HepG2 (cell line): ENCODE measurements around the gene AGPAT2. TPM values are rescaled to one million over a fixed set of nuclear protein-coding genes. Genes with fewer than 3 reads are reported as not detected.
A peak's percentile ranks its signal among the peaks of the same experiment; 100 is the strongest.

Experiments used
- ADNP ChIP-seq: sonication (generic); formaldehyde crosslinking; IDR thresholded peaks from 2 replicates; pipeline ENCODE4 v1.4.0; 2020; ENCODE audit warnings: missing genetic modification reagents
- HDAC1 ChIP-seq: sonication (generic); formaldehyde crosslinking; IDR thresholded peaks from 2 replicates; pipeline ENCODE4 v1.5.1; 2020; ENCODE audit warnings: mild to moderate bottlenecking, missing genetic modification reagents
- KAT7 ChIP-seq: IDR thresholded peaks from 2 replicates; pipeline ENCODE4 v1.6.1; 2018; ENCODE audit warnings: borderline replicate concordance, missing compliant biosample characterization
- KDM5B ChIP-seq: sonication (generic); formaldehyde crosslinking; IDR thresholded peaks from 2 replicates; pipeline ENCODE4 v1.4.0; 2020; ENCODE audit warnings: missing genetic modification reagents, mild to moderate bottlenecking, borderline replicate concordance
- NFE2L1 ChIP-seq: sonication (generic); formaldehyde crosslinking; IDR thresholded peaks from 2 replicates; pipeline ENCODE4 v1.4.0; 2020; ENCODE audit warnings: missing genetic modification reagents, mild to moderate bottlenecking, borderline replicate concordance
- SETDB1 ChIP-seq: sonication (generic); formaldehyde crosslinking; IDR thresholded peaks from 2 replicates; pipeline ENCODE4 v1.5.1; 2020; ENCODE audit warnings: missing genetic modification reagents, mild to moderate bottlenecking, borderline replicate concordance
- ZEB1 ChIP-seq: IDR thresholded peaks from 2 replicates; pipeline ENCODE4 v1.6.1; 2012; ENCODE audit warnings: mild to moderate bottlenecking, low read depth, inconsistent platforms; ENCODE audit not compliant: insufficient replicate concordance
- ZFP90 ChIP-seq: sonication (generic); formaldehyde crosslinking; IDR thresholded peaks from 2 replicates; pipeline ENCODE4 v1.8.0; 2022; ENCODE audit warnings: missing genetic modification reagents, mild to moderate bottlenecking, inconsistent platforms, borderline replicate concordance
- ZNF441 ChIP-seq: sonication (generic); formaldehyde crosslinking; IDR thresholded peaks from 2 replicates; pipeline ENCODE4 v1.7.0; 2021; ENCODE audit warnings: missing genetic modification reagents, borderline replicate concordance
- polyA plus RNA-seq, 8 experiments: library from polyadenylated mRNA; depleted of rRNA in 3 of 8; stranded (reverse) in 7 of 8; unstranded in 1 of 8; fragments of >200 nt; fragmentation: Illumina TruSeq in 4 of 8; extraction: Trizol in 4 of 8; gene quantifications; 2 replicates each; pipeline versions ENCODE4 v1.2.1 to v1.2.3, GENCODE V29; 2011 to 2016; ENCODE audit warnings: low read depth in 4 of 8, missing spikeins in 1 of 8, mixed read lengths in 1 of 8; ENCODE audit not compliant: insufficient read depth in 1 of 8
- total RNA-seq, 5 experiments: library from RNA; depleted of rRNA; stranded (reverse); fragments of >200 nt; fragmentation: Illumina TruSeq; extraction: Trizol; gene quantifications; 2 replicates each; pipeline ENCODE4 v1.2.3, GENCODE V29; 2016; ENCODE audit warnings: low read depth in 1 of 5
- TF ChIP-seq, protein P1 (sequence below): sonication (generic); formaldehyde crosslinking; IDR thresholded peaks from 2 replicates; pipeline ENCODE4 v1.9.0; 2022; ENCODE audit warnings: missing genetic modification reagents, mild to moderate bottlenecking, borderline replicate concordance
- TF ChIP-seq, protein P2 (sequence below): sonication (generic); formaldehyde crosslinking; IDR thresholded peaks from 2 replicates; pipeline ENCODE4 v1.8.0; 2022; ENCODE audit warnings: missing genetic modification reagents, mild to moderate bottlenecking, moderate library complexity, borderline replicate concordance
- TF ChIP-seq, protein P3 (sequence below): sonication (generic); formaldehyde crosslinking; IDR thresholded peaks from 2 replicates; pipeline ENCODE4 v1.4.0; 2020; ENCODE audit warnings: missing genetic modification reagents, borderline replicate concordance
- TF ChIP-seq, protein P4 (sequence below): sonication (generic); formaldehyde crosslinking; conservative IDR thresholded peaks from 2 replicates; pipeline ENCODE4 v1.8.1; 2023; ENCODE audit warnings: missing genetic modification reagents
- TF ChIP-seq, protein P5 (sequence below): sonication (generic); formaldehyde crosslinking; IDR thresholded peaks from 2 replicates; pipeline ENCODE4 v1.4.0; 2020; ENCODE audit warnings: missing genetic modification reagents, borderline replicate concordance

AGPAT2 gene
- total and polyA plus RNA-seq, 2 of the 13 experiments (the other 11 are each of a cell fraction or from before 2014, with no cell fraction given) = 3.9 to 25.8 TPM

DNA sequence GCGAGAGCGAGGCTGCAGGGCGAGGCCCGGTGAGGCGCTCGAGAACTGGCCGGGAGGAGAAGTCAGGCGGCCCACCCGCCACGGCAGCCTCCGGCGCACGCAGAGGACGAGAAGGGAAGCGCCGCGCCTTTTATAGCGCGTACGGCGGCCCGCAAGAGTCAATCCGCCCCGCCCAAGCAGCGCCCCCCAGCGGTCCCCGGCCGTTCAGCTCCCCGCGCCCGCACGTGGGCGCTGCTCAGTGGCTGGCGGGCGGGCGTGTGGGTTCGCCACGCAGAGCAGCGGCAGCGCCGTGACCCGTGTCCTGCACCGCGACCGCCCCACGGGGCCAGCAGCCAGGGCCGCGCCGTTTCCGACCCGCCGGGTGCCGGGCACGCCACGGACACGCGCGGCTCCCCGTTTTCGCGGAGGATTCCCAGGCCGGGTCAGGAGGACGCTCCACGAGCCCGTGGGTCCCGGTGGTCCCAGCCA lies 40.9 kb upstream of the AGPAT2 start (continued):
- TF ChIP-seq, protein P1, sequence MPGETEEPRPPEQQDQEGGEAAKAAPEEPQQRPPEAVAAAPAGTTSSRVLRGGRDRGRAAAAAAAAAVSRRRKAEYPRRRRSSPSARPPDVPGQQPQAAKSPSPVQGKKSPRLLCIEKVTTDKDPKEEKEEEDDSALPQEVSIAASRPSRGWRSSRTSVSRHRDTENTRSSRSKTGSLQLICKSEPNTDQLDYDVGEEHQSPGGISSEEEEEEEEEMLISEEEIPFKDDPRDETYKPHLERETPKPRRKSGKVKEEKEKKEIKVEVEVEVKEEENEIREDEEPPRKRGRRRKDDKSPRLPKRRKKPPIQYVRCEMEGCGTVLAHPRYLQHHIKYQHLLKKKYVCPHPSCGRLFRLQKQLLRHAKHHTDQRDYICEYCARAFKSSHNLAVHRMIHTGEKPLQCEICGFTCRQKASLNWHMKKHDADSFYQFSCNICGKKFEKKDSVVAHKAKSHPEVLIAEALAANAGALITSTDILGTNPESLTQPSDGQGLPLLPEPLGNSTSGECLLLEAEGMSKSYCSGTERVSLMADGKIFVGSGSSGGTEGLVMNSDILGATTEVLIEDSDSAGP (CRISPR knock-in tag) = no peak
- TF ChIP-seq, protein P2, sequence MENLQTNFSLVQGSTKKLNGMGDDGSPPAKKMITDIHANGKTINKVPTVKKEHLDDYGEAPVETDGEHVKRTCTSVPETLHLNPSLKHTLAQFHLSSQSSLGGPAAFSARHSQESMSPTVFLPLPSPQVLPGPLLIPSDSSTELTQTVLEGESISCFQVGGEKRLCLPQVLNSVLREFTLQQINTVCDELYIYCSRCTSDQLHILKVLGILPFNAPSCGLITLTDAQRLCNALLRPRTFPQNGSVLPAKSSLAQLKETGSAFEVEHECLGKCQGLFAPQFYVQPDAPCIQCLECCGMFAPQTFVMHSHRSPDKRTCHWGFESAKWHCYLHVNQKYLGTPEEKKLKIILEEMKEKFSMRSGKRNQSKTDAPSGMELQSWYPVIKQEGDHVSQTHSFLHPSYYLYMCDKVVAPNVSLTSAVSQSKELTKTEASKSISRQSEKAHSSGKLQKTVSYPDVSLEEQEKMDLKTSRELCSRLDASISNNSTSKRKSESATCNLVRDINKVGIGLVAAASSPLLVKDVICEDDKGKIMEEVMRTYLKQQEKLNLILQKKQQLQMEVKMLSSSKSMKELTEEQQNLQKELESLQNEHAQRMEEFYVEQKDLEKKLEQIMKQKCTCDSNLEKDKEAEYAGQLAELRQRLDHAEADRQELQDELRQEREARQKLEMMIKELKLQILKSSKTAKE (CRISPR knock-in tag) = peak; percentile 35; the same call in 1 of the 2 replicates
- TF ChIP-seq ZEB1 (peak; percentile 59), SETDB1 (CRISPR knock-in tag) (no peak), ZFP90 (CRISPR knock-in tag) (peak; percentile 90), ZNF441 (CRISPR knock-in tag) (peak; percentile 83; the same call in 1 of the 2 replicates), KDM5B (CRISPR knock-in tag) (peak; percentile 92), HDAC1 (CRISPR knock-in tag) (peak; percentile 89), NFE2L1 (CRISPR knock-in tag) (no peak), KAT7 (CRISPR knock-in tag) (peak; percentile 91; the same call in 1 of the 2 replicates), ADNP (CRISPR knock-in tag) (peak; percentile 43; the same call in 1 of the 2 replicates)
- TF ChIP-seq, protein P3, sequence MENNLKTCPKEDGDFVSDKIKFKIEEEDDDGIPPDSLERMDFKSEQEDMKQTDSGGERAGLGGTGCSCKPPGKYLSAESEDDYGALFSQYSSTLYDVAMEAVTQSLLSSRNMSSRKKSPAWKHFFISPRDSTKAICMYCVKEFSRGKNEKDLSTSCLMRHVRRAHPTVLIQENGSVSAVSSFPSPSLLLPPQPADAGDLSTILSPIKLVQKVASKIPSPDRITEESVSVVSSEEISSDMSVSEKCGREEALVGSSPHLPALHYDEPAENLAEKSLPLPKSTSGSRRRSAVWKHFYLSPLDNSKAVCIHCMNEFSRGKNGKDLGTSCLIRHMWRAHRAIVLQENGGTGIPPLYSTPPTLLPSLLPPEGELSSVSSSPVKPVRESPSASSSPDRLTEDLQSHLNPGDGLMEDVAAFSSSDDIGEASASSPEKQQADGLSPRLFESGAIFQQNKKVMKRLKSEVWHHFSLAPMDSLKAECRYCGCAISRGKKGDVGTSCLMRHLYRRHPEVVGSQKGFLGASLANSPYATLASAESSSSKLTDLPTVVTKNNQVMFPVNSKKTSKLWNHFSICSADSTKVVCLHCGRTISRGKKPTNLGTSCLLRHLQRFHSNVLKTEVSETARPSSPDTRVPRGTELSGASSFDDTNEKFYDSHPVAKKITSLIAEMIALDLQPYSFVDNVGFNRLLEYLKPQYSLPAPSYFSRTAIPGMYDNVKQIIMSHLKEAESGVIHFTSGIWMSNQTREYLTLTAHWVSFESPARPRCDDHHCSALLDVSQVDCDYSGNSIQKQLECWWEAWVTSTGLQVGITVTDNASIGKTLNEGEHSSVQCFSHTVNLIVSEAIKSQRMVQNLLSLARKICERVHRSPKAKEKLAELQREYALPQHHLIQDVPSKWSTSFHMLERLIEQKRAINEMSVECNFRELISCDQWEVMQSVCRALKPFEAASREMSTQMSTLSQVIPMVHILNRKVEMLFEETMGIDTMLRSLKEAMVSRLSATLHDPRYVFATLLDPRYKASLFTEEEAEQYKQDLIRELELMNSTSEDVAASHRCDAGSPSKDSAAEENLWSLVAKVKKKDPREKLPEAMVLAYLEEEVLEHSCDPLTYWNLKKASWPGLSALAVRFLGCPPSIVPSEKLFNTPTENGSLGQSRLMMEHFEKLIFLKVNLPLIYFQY (CRISPR knock-in tag) = peak; percentile 56; the same call in 1 of the 2 replicates
- TF ChIP-seq, protein P4, sequence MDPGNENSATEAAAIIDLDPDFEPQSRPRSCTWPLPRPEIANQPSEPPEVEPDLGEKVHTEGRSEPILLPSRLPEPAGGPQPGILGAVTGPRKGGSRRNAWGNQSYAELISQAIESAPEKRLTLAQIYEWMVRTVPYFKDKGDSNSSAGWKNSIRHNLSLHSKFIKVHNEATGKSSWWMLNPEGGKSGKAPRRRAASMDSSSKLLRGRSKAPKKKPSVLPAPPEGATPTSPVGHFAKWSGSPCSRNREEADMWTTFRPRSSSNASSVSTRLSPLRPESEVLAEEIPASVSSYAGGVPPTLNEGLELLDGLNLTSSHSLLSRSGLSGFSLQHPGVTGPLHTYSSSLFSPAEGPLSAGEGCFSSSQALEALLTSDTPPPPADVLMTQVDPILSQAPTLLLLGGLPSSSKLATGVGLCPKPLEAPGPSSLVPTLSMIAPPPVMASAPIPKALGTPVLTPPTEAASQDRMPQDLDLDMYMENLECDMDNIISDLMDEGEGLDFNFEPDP (CRISPR knock-in tag) = no peak
- TF ChIP-seq, protein P5, sequence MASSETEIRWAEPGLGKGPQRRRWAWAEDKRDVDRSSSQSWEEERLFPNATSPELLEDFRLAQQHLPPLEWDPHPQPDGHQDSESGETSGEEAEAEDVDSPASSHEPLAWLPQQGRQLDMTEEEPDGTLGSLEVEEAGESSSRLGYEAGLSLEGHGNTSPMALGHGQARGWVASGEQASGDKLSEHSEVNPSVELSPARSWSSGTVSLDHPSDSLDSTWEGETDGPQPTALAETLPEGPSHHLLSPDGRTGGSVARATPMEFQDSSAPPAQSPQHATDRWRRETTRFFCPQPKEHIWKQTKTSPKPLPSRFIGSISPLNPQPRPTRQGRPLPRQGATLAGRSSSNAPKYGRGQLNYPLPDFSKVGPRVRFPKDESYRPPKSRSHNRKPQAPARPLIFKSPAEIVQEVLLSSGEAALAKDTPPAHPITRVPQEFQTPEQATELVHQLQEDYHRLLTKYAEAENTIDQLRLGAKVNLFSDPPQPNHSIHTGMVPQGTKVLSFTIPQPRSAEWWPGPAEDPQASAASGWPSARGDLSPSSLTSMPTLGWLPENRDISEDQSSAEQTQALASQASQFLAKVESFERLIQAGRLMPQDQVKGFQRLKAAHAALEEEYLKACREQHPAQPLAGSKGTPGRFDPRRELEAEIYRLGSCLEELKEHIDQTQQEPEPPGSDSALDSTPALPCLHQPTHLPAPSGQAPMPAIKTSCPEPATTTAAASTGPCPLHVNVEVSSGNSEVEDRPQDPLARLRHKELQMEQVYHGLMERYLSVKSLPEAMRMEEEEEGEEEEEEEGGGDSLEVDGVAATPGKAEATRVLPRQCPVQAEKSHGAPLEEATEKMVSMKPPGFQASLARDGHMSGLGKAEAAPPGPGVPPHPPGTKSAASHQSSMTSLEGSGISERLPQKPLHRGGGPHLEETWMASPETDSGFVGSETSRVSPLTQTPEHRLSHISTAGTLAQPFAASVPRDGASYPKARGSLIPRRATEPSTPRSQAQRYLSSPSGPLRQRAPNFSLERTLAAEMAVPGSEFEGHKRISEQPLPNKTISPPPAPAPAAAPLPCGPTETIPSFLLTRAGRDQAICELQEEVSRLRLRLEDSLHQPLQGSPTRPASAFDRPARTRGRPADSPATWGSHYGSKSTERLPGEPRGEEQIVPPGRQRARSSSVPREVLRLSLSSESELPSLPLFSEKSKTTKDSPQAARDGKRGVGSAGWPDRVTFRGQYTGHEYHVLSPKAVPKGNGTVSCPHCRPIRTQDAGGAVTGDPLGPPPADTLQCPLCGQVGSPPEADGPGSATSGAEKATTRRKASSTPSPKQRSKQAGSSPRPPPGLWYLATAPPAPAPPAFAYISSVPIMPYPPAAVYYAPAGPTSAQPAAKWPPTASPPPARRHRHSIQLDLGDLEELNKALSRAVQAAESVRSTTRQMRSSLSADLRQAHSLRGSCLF (CRISPR knock-in tag) = no peak
